GM19438 (cell line): Measurements from ENCODE around the gene GPR180.

ENCODE experiments used
- ATAC-seq: cut with Tn5 transposase; IDR thresholded peaks from one replicate; pipeline ENCODE4 v1.9.1; 2021; ENCODE audit warnings: low read depth; ENCODE audit not compliant: unreplicated experiment

The GPR180 gene

DNA sequence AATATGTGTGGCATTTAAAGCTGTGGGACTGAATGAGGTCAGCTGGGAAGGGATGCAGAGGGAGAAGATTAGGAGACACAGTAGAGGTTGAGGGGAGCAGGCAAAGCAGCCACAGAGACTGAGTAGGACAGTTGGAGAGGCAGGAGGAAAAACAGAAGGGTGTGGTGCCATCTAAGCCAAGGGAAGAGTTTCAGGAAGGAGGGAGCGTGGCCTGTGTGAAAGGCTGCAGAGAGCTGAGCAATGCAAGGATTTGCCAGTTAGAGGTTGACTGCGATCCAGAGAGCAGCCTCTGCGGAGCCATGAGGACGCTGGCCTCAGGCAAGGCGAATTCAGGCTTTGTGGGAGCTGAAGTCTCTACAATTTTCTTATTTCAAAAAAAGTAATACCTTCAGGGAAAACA, 81.8 kb downstream of the GPR180 start:
- ATAC-seq, result no peak
